OCI-LY3 (cell line): ENCODE measurements around the gene HNRNPA1.
A peak's percentile ranks its signal among the peaks of the same experiment; 100 is the strongest.
"Not testable (repeated sequence)": the region's sequence is repeated elsewhere in the genome, so short reads cannot be mapped to it uniquely, and the experiment has no call there.

ENCODE experiments used
- H2AFZ ChIP-seq: fragments of 200-600, 300-600 bp; shearing (Covaris generic); 2 replicates; pipeline ENCODE4 v1.6.0; 2014; ENCODE audit warnings: antibody characterized with exemption, low read depth, low read length
- H3K27ac ChIP-seq: fragments of 200-600, 300-600 bp; sonication (generic); 2 replicates; pipeline ENCODE4 v1.5.1; 2014; ENCODE audit warnings: mild to moderate bottlenecking, low read length, moderate library complexity, mixed read lengths
- H3K27me3 ChIP-seq: fragments of 200-600, 300-600 bp; sonication (generic); 2 replicates; pipeline ENCODE4 v1.6.1; 2014; ENCODE audit warnings: low read depth, low read length, mixed read lengths
- H3K36me3 ChIP-seq: fragments of 200-600, 300-600 bp; sonication (generic); replicated peaks from 2 replicates; pipeline ENCODE3; 2014; ENCODE audit warnings: low read depth, low read length, mixed read lengths
- H3K4me1 ChIP-seq: fragments of 300-600, 200-600 bp; sonication (generic); 2 replicates; pipeline ENCODE4 v1.6.1; 2014; ENCODE audit warnings: low read length, mixed read lengths
- H3K4me2 ChIP-seq: fragments of 200-600, 300-600 bp; sonication (generic); 2 replicates; pipeline ENCODE4 v1.6.1; 2014; ENCODE audit warnings: low read length, mixed read lengths
- H3K4me3 ChIP-seq: fragments of 300-600, 200-600 bp; sonication (generic); 2 replicates; pipeline ENCODE4 v1.5.1; 2014; ENCODE audit warnings: antibody characterized with exemption, mild to moderate bottlenecking, low read length, moderate library complexity
- H3K79me2 ChIP-seq: fragments of 300-600, 200-600 bp; shearing (Covaris generic); 2 replicates; pipeline ENCODE4 v1.6.1; 2014; ENCODE audit warnings: mild to moderate bottlenecking, low read length, mixed read lengths
- H3K9ac ChIP-seq: fragments of 300-600, 200-600 bp; shearing (Covaris generic); 2 replicates; pipeline ENCODE4 v1.6.0; 2014; ENCODE audit warnings: mild to moderate bottlenecking, low read length, moderate library complexity
- H3K9me3 ChIP-seq: fragments of 200-600, 300-600 bp; shearing (Covaris generic); 2 replicates; pipeline ENCODE4 v1.6.1; 2014; ENCODE audit warnings: low read length, mixed read lengths; ENCODE audit not compliant: insufficient read depth
- H4K20me1 ChIP-seq: fragments of 200-600, 300-600 bp; sonication (generic); 2 replicates; pipeline ENCODE4 v1.6.1; 2016; ENCODE audit warnings: low read length, mixed read lengths; ENCODE audit not compliant: insufficient read depth
- CTCF ChIP-seq: fragments of 200-600, 300-600 bp; sonication (generic); IDR thresholded peaks from 2 replicates; pipeline ENCODE4 v1.5.1; 2014; ENCODE audit warnings: antibody characterized with exemption, low read length, low read depth
- EZH2phosphoT487 ChIP-seq: fragments of 200-600 bp; shearing (Covaris generic); IDR thresholded peaks from 2 replicates; pipeline ENCODE4 v1.6.1; 2018; ENCODE audit warnings: antibody characterized with exemption, mixed run types, low read depth

The HNRNPA1 gene

GRCh38 chr12:54306925-54307741 is 26.6 kb downstream of the HNRNPA1 start:
- Histone ChIP-seq H3K27me3 (peaks cover 29% of the 10 kb centered on the region), H3K4me2 (no peak overlapping the region), H3K9me3 (no peaks in the 10 kb centered on the region), H3K9ac (no peak overlapping the region), H3K36me3 (no peaks in the 10 kb centered on the region), H3K4me1 (no peaks in the 10 kb centered on the region), H4K20me1 (no peaks in the 10 kb centered on the region), H3K4me3 (no peak overlapping the region), H3K27ac (no peak overlapping the region), H3K79me2 (no peaks in the 10 kb centered on the region), H2AFZ (peak overlapping the region; percentile 20; the same call in 1 of the 2 replicates)
- TF ChIP-seq CTCF = no peak
- TF ChIP-seq EZH2phosphoT487 = no peak

GRCh38 chr12:54311051-54311450 is 30.5 kb downstream of the HNRNPA1 start:
- Histone ChIP-seq H3K4me2 (no peak overlapping the region), H3K9me3 (no peaks in the 10 kb centered on the region), H3K27me3 (peaks cover 6% of the 10 kb centered on the region; the same call in 1 of the 2 replicates), H3K4me1 (no peaks in the 10 kb centered on the region), H4K20me1 (no peaks in the 10 kb centered on the region), H3K4me3 (no peak overlapping the region), H3K36me3 (no peaks in the 10 kb centered on the region), H3K27ac (no peak overlapping the region), H3K9ac (no peak overlapping the region), H2AFZ (no peak overlapping the region), H3K79me2 (no peaks in the 10 kb centered on the region)
- TF ChIP-seq EZH2phosphoT487 = no peak
- TF ChIP-seq CTCF = no peak

- not testable (repeated sequence) for H3K9ac ChIP-seq, H3K36me3 ChIP-seq, H3K27me3 ChIP-seq
Measured at GRCh38 chr12:54312309-54312708, 31.8 kb downstream of the HNRNPA1 start.

GRCh38 chr12:54321363-54321762 is 40.8 kb downstream of the HNRNPA1 start:
- Histone ChIP-seq H3K27ac (no peak overlapping the region), H3K4me1 (peaks cover 5% of the 10 kb centered on the region), H3K9ac (no peak overlapping the region), H3K79me2 (peaks cover 12% of the 10 kb centered on the region), H3K4me3 (no peak overlapping the region), H2AFZ (no peak overlapping the region), H3K4me2 (no peak overlapping the region), H3K9me3 (no peaks in the 10 kb centered on the region), H3K36me3 (no peaks in the 10 kb centered on the region), H4K20me1 (no peaks in the 10 kb centered on the region), H3K27me3 (no peaks in the 10 kb centered on the region)
- TF ChIP-seq CTCF = no peak
- TF ChIP-seq EZH2phosphoT487 = no peak

More at GRCh38 chr12:54312309-54312708, 31.8 kb downstream of the HNRNPA1 start:
- not testable (repeated sequence) for H3K4me3 ChIP-seq, H3K79me2 ChIP-seq, H2AFZ ChIP-seq, H3K9me3 ChIP-seq, H3K4me2 ChIP-seq, H3K27ac ChIP-seq, H4K20me1 ChIP-seq, H3K4me1 ChIP-seq
